Activated naive CD4-positive, alpha-beta T cell treated with anti-CD3 and anti-CD28 coated beads, Interleukin-2, amount 10 ng/mL, durations not matched to agents 7 days and 5 days (primary cell): ENCODE measurements around the gene MIEF1.

Source experiments
- CTCF ChIA-PET: fragments of 350-600 bp; sonication (Branson Sonifier 250); formaldehyde crosslinking; loops from one replicate; lab custom pipeline; 2021; ENCODE audit warnings: antibody characterized with exemption; lab: Charles Lee
- DNase-seq: peaks from one replicate; pipeline ENCODE4 v3.0.0-alpha.2; 2020
- H3K27ac Mint-ChIP-seq: one replicate; pipeline ENCODE4 v1.8.0; 2021; ENCODE audit warnings: mild to moderate bottlenecking, moderate library complexity, mixed read lengths
- H3K27me3 Mint-ChIP-seq: one replicate; pipeline ENCODE4 v1.8.0; 2021; ENCODE audit warnings: mild to moderate bottlenecking, mixed read lengths
- H3K36me3 Mint-ChIP-seq: one replicate; pipeline ENCODE4 v1.8.0; 2021; ENCODE audit warnings: mixed read lengths
- H3K4me1 Mint-ChIP-seq: one replicate; pipeline ENCODE4 v1.8.0; 2021; ENCODE audit warnings: mixed read lengths
- H3K4me3 Mint-ChIP-seq: one replicate; pipeline ENCODE4 v1.8.0; 2021; ENCODE audit warnings: mild to moderate bottlenecking, moderate library complexity, mixed read lengths
- H3K9me3 Mint-ChIP-seq: one replicate; pipeline ENCODE4 v1.8.0; 2021; ENCODE audit warnings: mixed read lengths

MIEF1 gene

DNA sequence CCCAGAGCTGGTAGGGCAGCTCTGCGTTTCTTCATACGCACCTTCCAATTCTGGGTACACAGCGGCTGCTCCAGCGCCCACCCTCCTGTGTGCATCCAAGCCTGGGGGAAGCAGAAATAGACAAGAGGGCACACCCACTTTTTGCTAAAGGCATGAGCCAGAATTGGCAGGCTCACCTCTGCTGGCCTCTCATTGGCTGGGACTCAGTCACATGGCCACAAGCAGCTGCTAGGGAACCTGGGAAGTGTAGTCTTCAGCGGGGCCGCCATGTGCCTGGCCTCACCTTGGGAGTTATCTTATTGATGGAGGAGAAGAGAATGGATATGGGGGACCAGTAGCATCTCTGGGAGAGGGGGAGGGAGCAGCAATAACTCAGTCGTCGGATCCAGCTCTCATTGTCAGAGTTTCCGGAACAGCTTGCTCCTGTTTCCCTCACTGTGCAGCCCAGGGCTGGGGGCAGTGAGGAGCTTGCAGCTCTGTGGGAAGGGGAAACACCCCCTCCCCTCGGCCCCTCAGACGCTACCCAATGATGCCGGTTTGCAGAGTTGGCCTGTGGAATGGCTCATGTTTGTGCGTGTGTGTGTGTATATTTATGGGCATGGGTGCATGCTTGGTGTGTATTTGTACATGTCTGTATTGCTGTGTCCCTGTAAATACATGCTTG lies 11.8 kb upstream of the MIEF1 start:
- Mint-ChIP-seq H3K27me3 (peaks cover 4% of the 10 kb centered on the region), H3K9me3 (no peaks in the 10 kb centered on the region), H3K27ac (no peak overlapping the region), H3K4me3 (no peak overlapping the region), H3K36me3 (peaks cover 6% of the 10 kb centered on the region), H3K4me1 (peaks cover 19% of the 10 kb centered on the region)
- CTCF ChIA-PET, result interaction anchor here (0.6 to 10.6 kb wide), 7 partner anchors 24 to 91 kb away, joined by 3 to 216 read pairs (median 3); partner anchors contain the start of genes ATF4, RPS19BP1 and TAB1
- peak; percentile 85 for DNase-seq

DNA sequence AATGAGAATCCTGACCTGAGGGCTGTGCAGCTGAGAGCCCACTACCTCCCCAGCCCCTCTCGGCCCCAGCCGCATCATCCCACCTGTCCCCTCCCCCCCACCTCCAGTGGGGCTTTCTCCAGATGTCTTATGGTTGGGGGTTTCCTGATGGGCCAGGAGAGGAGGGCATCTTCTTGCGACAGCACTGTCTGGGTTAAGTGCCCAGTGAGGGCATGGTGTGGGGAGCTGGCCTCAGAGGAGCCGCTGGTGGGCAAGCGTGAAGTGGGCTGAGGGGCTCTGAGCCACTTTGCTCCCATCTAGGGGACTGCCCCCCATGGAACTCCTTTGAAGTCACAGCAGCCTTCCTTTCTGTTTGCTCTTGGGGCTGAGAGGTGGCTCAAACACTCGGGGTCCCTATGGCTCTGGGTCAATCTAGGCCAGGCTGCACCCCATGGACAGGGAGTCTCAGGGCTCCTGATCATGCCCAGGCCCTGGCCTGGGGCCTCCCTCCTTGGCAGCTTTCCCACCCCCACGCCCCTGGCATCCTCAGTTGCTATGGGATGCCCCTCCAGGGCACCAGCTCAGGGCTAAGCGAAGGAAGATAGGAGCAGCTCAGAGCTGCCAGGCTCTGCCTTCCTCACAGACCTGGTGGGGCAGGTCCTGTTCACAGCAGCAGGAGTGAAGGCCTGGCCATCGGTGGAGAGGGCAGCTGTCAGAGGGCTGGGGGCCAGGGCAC lies 11.0 kb upstream of the MIEF1 start:
- Mint-ChIP-seq H3K36me3 (peaks cover 6% of the 10 kb centered on the region), H3K27ac (no peak overlapping the region), H3K4me3 (no peak overlapping the region), H3K9me3 (no peaks in the 10 kb centered on the region), H3K27me3 (peaks cover 4% of the 10 kb centered on the region), H3K4me1 (peaks cover 24% of the 10 kb centered on the region)
- CTCF ChIA-PET, result interaction anchor here (0.6 to 10.6 kb wide), 5 partner anchors 23 to 92 kb away, joined by 3 to 216 read pairs (median 4); partner anchors contain the start of genes RPS19BP1 and TAB1
- DNase-seq, result no peak

DNA sequence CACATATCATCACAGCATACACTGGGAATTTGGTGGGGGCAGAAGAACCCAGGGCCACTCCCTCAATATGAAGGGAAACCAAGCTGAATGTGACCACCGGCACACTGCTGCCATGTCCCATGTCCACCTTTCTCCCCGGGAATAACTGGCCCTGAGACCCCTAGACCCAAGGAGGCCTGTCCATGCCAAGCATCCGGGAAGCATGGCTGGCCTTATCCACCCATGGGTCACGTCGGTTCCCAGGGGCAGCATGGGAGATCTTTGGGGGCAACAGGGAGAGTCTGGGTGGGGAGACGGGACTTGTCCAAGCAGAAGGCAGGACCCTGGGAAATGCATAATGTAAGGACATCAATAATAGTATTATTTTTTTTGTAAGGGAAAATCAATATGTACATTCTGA lies 10.4 kb upstream of the MIEF1 start:
- no peak overlapping the region for H3K27ac Mint-ChIP-seq
- CTCF ChIA-PET, result interaction anchor here (2.6 to 10.6 kb wide), 2 partner anchors 23 to 38 kb away, joined by 9 to 216 read pairs; partner anchors contain the start of gene RPS19BP1
- no peak overlapping the region for H3K4me3 Mint-ChIP-seq
- H3K27me3 Mint-ChIP-seq, result peaks cover 7% of the 10 kb centered on the region
- H3K4me1 Mint-ChIP-seq, result peaks cover 28% of the 10 kb centered on the region
- H3K36me3 Mint-ChIP-seq, result peaks cover 6% of the 10 kb centered on the region
- no peak for DNase-seq
- no peaks in the 10 kb centered on the region for H3K9me3 Mint-ChIP-seq

DNA sequence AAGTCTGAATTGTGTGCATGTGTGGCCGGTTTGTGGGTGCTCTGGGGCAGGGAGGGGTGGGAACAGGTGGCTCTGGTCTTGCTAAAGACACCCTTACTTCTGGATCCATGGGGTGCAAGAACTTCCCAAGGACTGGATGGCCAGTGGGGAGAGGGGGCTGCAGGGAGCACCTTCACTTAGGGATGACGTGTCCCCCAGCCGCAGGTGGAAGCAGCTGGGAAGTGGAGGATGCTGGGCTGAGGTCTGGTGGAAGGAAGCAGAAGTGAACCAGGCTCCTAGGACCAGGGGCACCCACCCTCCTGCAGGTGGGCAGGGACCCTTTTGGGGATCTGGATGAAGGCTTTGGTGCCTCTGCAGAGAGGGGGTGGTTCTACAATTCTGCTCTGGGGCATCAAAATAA lies 9.9 kb upstream of the MIEF1 start:
- Mint-ChIP-seq H3K27me3 (peaks cover 8% of the 10 kb centered on the region), H3K36me3 (peaks cover 4% of the 10 kb centered on the region), H3K27ac (no peak overlapping the region), H3K4me3 (no peak overlapping the region), H3K4me1 (peaks cover 28% of the 10 kb centered on the region), H3K9me3 (no peaks in the 10 kb centered on the region)
- no peak for DNase-seq
- CTCF ChIA-PET, result interaction anchor here (1.1 to 10.6 kb wide), 3 partner anchors 10 to 37 kb away, joined by 3 to 216 read pairs (median 15); partner anchors contain the start of genes MIEF1 and RPS19BP1

DNA sequence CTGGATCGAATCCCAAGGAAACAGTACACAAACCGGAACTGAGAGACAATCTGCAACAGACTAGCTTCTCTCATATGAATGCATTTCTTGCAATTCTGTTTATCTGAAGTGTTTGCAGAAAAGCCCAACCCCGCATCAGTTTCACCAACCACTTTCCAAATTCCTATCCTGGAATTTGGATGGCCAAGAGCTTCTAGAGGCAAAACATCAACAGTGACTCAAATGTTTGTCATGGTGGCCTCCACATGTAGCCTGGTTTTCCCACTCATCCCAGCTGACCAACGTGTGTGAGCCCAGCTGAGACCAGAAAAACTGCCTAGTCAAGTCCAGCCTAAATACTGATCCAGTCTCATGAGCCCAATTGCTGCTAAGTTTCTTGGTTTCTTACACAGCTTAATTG lies 8.3 kb upstream of the MIEF1 start:
- H3K4me3 Mint-ChIP-seq, result no peak overlapping the region
- H3K36me3 Mint-ChIP-seq, result peaks cover 4% of the 10 kb centered on the region
- CTCF ChIA-PET, result interaction anchor here (0.6 to 10.6 kb wide), 23 partner anchors 8 to 727 kb away, joined by 3 to 216 read pairs (median 6); partner anchors contain the start of genes ATF4, MIEF1, RPS19BP1 and TAB1
- H3K27me3 Mint-ChIP-seq, result peaks cover 20% of the 10 kb centered on the region
- no peaks in the 10 kb centered on the region for H3K9me3 Mint-ChIP-seq
- no peak for DNase-seq
- H3K27ac Mint-ChIP-seq, result no peak overlapping the region
- peaks cover 32% of the 10 kb centered on the region for H3K4me1 Mint-ChIP-seq

DNA sequence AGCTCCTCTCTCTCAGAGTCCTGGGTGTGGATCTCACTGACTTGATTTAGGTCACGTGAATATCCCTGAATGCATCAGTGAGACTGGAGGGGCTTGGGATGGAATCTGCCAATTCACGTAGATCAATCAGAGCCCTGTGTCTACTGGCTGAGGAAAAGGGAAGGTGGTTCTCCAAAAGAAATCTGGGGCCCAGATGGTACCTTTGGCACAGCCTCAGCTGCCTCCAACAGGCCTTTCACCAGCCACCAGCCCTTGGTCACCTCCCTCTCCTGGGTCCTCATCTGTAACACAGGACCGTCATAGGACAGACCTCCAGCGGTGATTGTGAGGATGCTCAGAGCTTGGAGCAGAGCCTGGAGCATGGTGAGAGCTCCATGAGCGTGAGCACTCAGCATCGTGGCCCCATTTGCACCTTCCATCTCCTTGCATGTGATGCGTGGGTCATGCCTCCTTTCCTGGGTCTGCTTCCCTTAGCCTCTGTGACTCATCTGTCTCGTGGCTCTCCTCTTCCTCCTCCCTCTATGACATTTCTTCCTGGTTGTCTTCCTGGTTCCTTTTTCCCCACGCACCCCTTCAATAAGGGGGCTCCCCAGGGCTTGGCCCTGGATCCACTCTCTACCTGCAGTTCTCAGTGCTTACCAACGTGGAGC lies 7.5 kb upstream of the MIEF1 start:
- peaks cover 29% of the 10 kb centered on the region for H3K27me3 Mint-ChIP-seq
- no peaks in the 10 kb centered on the region for H3K9me3 Mint-ChIP-seq
- CTCF ChIA-PET, result interaction anchor here (0.6 to 10.6 kb wide), 18 partner anchors 8 to 542 kb away, joined by 3 to 216 read pairs (median 7); partner anchors contain the start of genes ATF4, MIEF1, RPS19BP1 and TAB1
- H3K4me3 Mint-ChIP-seq, result no peak overlapping the region
- H3K4me1 Mint-ChIP-seq, result peaks cover 30% of the 10 kb centered on the region
- H3K36me3 Mint-ChIP-seq, result no peaks in the 10 kb centered on the region
- DNase-seq, result no peak
- H3K27ac Mint-ChIP-seq, result no peak overlapping the region

DNA sequence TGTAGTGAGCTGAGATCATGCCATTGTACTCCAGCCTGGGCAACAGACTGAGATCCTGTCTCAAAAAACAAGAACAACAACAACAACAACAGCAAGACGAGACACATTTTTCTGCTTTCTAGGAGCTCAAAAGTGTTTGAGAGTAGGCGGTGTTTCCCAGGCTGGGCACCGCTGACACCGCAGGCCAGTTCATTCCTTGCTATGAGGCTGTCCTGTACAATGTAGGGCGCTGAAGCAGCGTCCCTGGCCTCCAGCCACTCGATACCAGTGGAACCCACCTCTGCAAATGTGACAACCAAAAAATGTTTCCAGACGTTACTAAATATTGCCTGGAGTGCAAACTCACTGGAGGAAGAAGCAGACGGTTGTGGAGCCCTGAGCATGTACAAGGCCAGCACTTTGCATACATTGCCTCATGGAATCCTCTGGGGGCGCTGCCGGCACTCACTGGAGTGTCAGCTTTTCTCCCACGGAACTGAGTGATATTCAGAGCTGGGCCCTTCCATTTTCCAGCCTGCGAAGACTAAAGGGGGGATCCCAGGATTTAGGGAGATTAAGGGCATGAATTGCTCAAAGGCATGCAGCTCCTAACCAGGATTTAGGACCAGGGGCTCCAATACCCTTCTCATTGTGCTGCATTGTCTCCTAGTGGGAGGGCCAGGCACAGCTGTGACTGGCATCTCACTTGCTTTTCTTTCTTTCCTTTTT lies 5.8 kb upstream of the MIEF1 start:
- H3K9me3 Mint-ChIP-seq, result no peaks in the 10 kb centered on the region
- peaks cover 22% of the 10 kb centered on the region for H3K4me1 Mint-ChIP-seq
- H3K36me3 Mint-ChIP-seq, result no peaks in the 10 kb centered on the region
- DNase-seq, result peak; percentile 73
- peaks cover 25% of the 10 kb centered on the region for H3K27me3 Mint-ChIP-seq
- no peak overlapping the region for H3K27ac Mint-ChIP-seq
- CTCF ChIA-PET, result interaction anchor here (0.6 to 10.6 kb wide), 23 partner anchors 8 to 540 kb away, joined by 3 to 216 read pairs (median 4); partner anchors contain the start of genes ATF4 and RPS19BP1
- H3K4me3 Mint-ChIP-seq, result no peak overlapping the region

DNA sequence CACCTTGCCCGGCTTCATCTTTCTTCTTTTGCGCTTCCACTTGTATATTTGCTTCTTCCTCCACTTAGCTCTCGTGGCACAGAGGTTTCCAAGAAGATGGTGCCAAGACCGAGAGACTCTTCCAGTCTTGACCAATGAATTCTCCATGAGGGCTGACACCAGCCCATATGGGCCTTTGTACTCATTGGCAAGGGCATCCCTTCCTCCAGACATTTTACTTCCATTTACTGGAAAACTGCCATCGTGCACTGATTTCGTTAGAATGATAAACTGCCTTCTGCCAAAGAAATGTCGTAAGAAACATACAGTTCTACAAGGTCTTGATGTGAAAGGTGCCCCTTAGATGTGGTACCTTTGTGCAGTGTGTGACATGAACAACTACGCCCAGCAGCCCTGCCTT lies 4.7 kb upstream of the MIEF1 start:
- H3K9me3 Mint-ChIP-seq, result no peaks in the 10 kb centered on the region
- H3K4me1 Mint-ChIP-seq, result peaks cover 31% of the 10 kb centered on the region
- no peak overlapping the region for H3K4me3 Mint-ChIP-seq
- no peak overlapping the region for H3K27ac Mint-ChIP-seq
- peaks cover 25% of the 10 kb centered on the region for H3K27me3 Mint-ChIP-seq
- H3K36me3 Mint-ChIP-seq, result peaks cover 2% of the 10 kb centered on the region
- CTCF ChIA-PET, result interaction anchor here (0.6 to 10.6 kb wide), 8 partner anchors 16 to 1544 kb away, joined by 3 to 216 read pairs (median 6); partner anchors contain the start of genes ATF4, C22orf23, POLR2F and RPS19BP1
- DNase-seq, result no peak

DNA sequence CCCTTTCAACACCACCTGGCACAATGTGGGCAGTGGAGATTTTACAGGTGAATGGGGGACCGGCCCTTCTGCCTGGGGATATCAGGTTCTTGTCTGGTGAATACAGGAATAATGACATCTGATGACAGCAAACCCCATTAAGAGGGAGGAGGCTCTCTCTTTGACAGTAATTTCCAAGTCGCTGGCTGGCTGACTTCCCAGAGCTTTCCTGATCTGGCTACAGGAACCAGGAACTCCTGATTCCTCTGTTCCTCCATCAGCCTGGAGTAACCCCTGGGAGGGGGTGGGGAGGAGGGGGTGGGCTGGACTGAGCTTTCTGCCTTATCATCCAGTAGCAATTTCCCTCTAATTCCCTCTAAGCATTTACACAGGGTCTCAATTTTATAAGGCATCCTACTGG lies 3.7 kb upstream of the MIEF1 start:
- peaks cover 2% of the 10 kb centered on the region for H3K36me3 Mint-ChIP-seq
- no peak overlapping the region for H3K4me3 Mint-ChIP-seq
- H3K9me3 Mint-ChIP-seq, result no peaks in the 10 kb centered on the region
- no peak overlapping the region for H3K27ac Mint-ChIP-seq
- peaks cover 25% of the 10 kb centered on the region for H3K27me3 Mint-ChIP-seq
- CTCF ChIA-PET, result interaction anchor here (1.4 to 10.6 kb wide), 4 partner anchors 15 to 99 kb away, joined by 4 to 216 read pairs (median 80); partner anchors contain the start of genes RPS19BP1 and TAB1
- peaks cover 35% of the 10 kb centered on the region for H3K4me1 Mint-ChIP-seq
- no peak for DNase-seq

DNA sequence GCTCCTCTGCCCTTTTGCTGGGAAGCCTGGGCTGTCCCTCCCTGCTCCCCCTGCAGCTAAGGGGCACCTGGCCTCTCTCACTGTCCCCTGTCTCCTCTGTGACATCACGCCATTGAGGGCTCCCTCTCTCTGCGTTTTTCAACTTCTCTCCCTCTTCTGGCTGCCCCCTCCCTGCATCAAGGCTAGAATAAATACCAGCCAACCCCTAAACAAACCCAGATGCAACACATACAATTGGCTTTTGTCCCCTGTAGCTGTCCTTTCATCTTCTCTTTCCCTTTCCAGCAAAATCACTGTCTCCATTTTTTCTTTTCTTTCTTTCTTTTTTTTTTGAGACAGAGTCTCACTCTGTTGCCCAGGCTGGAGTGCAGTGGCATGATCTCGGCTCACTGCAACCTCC lies 3.3 kb upstream of the MIEF1 start:
- Mint-ChIP-seq H3K36me3 (peaks cover 5% of the 10 kb centered on the region), H3K27me3 (peaks cover 25% of the 10 kb centered on the region), H3K27ac (no peak overlapping the region), H3K9me3 (no peaks in the 10 kb centered on the region), H3K4me1 (peaks cover 37% of the 10 kb centered on the region), H3K4me3 (no peak overlapping the region)
- CTCF ChIA-PET, result interaction anchor here (1.4 to 10.6 kb wide), 4 partner anchors 15 to 99 kb away, joined by 4 to 216 read pairs (median 80); partner anchors contain the start of genes RPS19BP1 and TAB1
- DNase-seq, result no peak

DNA sequence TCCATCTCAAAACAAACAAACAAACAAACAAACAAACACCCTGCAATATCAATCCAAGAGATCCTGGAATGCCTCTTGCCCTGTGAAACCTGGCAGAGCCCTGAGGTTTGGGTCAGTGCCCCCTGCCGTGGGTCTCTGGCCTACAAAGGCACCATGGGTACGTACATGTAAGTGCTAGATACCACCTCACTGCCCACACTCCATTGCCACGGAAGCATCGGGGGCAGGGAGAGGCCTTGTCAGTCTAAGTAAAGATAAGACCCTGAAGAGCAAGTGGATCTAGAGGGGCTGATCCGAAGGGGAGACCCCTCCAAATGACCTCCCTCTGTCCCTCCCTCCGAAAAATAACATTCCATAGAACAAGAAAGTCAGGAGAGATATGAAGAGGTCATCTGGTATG lies 2.0 kb upstream of the MIEF1 start:
- Mint-ChIP-seq H3K27me3 (peaks cover 25% of the 10 kb centered on the region), H3K27ac (no peak overlapping the region), H3K4me1 (peaks cover 41% of the 10 kb centered on the region), H3K4me3 (no peak overlapping the region), H3K9me3 (no peaks in the 10 kb centered on the region), H3K36me3 (peaks cover 12% of the 10 kb centered on the region)
- DNase-seq, result no peak
- CTCF ChIA-PET, result no interaction called here

DNA sequence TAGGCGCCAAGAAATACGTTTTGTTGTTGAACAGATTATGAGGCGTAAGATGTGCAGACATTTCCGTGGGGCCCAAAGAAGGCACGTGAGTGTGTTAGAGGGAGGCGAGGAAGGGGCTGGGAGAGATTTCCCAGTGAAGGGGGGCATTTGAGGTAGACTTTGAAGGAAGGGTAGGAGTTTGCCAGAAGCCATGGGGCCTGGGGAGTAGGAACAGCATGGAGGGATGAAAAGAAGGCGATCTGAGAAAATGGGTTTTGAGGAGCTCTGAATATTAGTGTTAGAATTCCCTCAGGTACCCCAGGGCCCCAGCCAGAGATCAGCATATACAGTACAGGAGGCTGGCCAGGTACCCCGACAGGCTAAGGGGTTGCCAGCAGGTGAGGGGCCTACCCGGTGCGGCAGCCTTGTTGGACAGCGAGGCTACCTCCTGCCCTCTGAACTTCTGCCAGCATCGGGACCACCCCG lies 414 bp upstream of the MIEF1 start:
- H3K27ac Mint-ChIP-seq, result peak overlapping the region; percentile 88
- CTCF ChIA-PET, result interaction anchor here (0.9 to 3.4 kb wide), 7 partner anchors 8 to 102 kb away, joined by 3 to 17 read pairs (median 9); partner anchors contain the start of genes ATF4 and TAB1
- H3K27me3 Mint-ChIP-seq, result peaks cover 22% of the 10 kb centered on the region
- peaks cover 42% of the 10 kb centered on the region for H3K4me1 Mint-ChIP-seq
- H3K9me3 Mint-ChIP-seq, result no peaks in the 10 kb centered on the region
- peaks cover 27% of the 10 kb centered on the region for H3K36me3 Mint-ChIP-seq
- H3K4me3 Mint-ChIP-seq, result peak overlapping the region; percentile 93
- no peak for DNase-seq
